ENCODE measurements around the gene JMJD6. TPM values are rescaled to one million over a fixed set of nuclear protein-coding genes. Genes with fewer than 3 reads are reported as not detected.
A peak's percentile ranks its signal among the peaks of the same experiment; 100 is the strongest.
"Not testable (repeated sequence)": the region's sequence is repeated elsewhere in the genome, so short reads cannot be mapped to it uniquely, and the experiment has no call there.

JMJD6 gene
- 82.5 and 86.3 TPM in 2 replicates for total RNA-seq

DNA sequence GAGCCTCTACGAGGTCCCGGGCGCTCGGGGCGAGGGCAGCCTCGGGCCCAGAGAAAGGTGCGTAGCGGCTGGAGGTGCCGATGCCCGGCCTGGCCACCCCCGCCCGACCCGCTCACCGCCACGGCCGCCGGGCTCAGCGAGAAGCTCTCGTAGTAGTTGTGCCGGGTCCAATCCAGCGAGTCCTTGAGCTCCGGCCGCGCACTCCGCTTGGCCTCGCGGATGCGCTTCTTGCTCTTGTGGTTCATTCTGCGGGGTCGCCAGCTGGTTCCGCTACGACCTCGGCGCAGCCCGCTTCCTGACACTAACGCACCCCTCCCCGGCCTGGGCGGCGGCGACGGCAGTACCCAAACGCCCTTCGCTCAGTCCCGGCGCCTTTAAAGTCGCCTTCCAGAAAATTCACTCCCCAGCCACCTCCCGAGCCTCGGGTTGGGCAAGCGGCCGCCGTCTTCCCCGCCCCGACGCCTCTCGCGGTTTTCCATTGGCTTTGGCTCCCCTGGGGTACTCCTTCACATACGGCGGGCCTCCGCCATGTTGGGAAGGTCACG is at the start of gene JMJD6:
TSS of gene JMJD6 (minus strand) at position 376 of the 545 bp plus-strand sequence. CDS start at position 245, 131 bp downstream.
- peaks cover 39% of the 10 kb centered on the region for H3K4me1 Mint-ChIP-seq
- peak; percentile 98 for DNase-seq
- H3K27me3 Mint-ChIP-seq = no peaks in the 10 kb centered on the region
- H3K36me3 Mint-ChIP-seq (ENCODE audit: low read depth) = peaks cover 55% of the 10 kb centered on the region
- H3K4me3 Mint-ChIP-seq = peak within 1 kb of the TSS; percentile 96
- H3K9me3 Mint-ChIP-seq = no peaks in the 10 kb centered on the region
- peak within 1 kb of the TSS; percentile 97 for H3K27ac Mint-ChIP-seq
- intact Hi-C loops (cut with micrococcal nuclease) = loop anchor here (1.0 to 5.0 kb wide), 3 partner anchors 11 to 414 kb away; partner anchors contain the start of genes SEC14L1 and SRSF2

DNA sequence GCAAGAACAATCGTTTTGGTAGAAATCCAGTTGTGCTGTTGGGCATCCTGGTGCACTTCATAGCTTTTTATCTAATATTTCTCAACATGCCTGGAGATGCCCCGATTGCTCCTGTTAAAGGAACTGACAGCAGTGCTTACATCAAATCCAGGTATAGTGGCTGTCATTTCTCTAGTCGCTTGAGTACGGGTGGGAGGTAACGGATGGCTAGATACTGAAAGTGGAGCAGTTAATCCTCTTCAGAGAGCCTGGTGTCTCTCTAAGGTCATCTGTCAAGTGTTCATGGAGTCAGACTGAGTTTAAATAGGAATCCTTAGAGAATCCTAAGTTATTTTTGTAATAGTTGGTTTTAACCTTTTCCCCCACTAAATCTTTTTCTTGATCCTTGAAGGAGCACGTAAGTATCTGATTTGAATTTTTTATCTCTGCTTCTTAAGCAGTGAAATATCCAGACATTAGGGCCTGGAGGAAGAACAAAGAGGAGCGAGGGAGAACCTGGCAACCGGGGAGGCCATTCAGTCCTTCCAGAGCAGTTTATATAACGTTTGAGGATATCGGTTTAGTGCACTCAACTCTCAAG is 48.7 kb upstream of the JMJD6 start:
- H3K27me3 Mint-ChIP-seq = no peaks in the 10 kb centered on the region
- peaks cover 20% of the 10 kb centered on the region for H3K4me1 Mint-ChIP-seq
- peaks cover 6% of the 10 kb centered on the region for H3K9me3 Mint-ChIP-seq
- no peak overlapping the region for H3K27ac Mint-ChIP-seq
- intact Hi-C loops (cut with micrococcal nuclease) = no loop called here
- DNase-seq = no peak
- peaks cover 51% of the 10 kb centered on the region for H3K36me3 Mint-ChIP-seq (ENCODE audit: low read depth)
- H3K4me3 Mint-ChIP-seq = no peak overlapping the region

DNA sequence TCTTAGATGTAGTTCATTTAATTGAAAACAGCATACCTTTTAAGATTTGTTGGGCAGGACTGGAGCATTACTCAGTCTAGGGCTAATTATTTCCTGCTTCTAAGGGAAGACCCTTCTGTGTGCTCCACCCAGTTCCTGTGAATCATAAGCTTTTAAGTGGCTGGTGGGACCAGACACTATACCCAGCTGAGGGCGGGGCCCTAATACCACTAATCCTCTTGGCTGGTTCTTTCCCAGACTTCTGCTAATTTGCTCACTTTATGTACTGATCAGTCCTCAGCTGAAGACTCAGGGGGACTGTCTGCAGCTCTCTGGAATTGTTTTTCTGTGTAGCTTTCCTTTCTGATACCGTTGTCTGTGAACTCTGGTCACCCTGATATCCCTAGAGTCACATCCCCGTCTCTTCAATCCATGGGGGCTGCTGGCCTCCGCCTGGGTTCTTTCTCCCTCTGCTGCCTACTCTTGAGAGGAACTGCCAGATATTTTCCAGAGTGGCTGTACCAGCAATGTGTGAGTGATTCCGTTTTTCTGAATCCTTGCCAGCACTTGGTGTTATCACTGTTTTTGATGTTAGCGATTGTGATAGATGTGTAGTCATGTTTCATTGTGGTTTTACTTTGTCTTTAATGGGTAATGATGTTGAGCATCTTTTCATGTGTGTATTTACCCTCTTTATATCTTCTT is 46.6 kb upstream of the JMJD6 start:
- intact Hi-C loops (cut with micrococcal nuclease) = no loop called here
- H3K9me3 Mint-ChIP-seq = peaks cover 6% of the 10 kb centered on the region
- peak overlapping the region; percentile 71 for H3K4me3 Mint-ChIP-seq
- no peaks in the 10 kb centered on the region for H3K27me3 Mint-ChIP-seq
- peak overlapping the region; percentile 82 for H3K27ac Mint-ChIP-seq
- peaks cover 52% of the 10 kb centered on the region for H3K36me3 Mint-ChIP-seq (ENCODE audit: low read depth)
- peak; percentile 74 for DNase-seq
- H3K4me1 Mint-ChIP-seq = peaks cover 20% of the 10 kb centered on the region

- Mint-ChIP-seq H3K27ac (no peak overlapping the region), H3K4me3 (no peak overlapping the region), H3K27me3 (no peaks in the 10 kb centered on the region), H3K36me3 (ENCODE audit: low read depth) (peaks cover 25% of the 10 kb centered on the region), H3K9me3 (no peaks in the 10 kb centered on the region), H3K4me1 (peaks cover 8% of the 10 kb centered on the region)
- DNase-seq = no peak
- intact Hi-C loops (cut with micrococcal nuclease) = no loop called here
Measured at GRCh38 chr17:76758570-76758969, 32.2 kb upstream of the JMJD6 start.

GRCh38 chr17:76757256-76757655 is 30.9 kb upstream of the JMJD6 start:
- intact Hi-C loops (cut with micrococcal nuclease) = no loop called here
- no peak overlapping the region for H3K4me3 Mint-ChIP-seq
- H3K27me3 Mint-ChIP-seq = no peaks in the 10 kb centered on the region
- peaks cover 18% of the 10 kb centered on the region for H3K4me1 Mint-ChIP-seq
- H3K27ac Mint-ChIP-seq = no peak overlapping the region
- DNase-seq = no peak
- H3K36me3 Mint-ChIP-seq (ENCODE audit: low read depth) = peaks cover 31% of the 10 kb centered on the region
- no peaks in the 10 kb centered on the region for H3K9me3 Mint-ChIP-seq

DNA sequence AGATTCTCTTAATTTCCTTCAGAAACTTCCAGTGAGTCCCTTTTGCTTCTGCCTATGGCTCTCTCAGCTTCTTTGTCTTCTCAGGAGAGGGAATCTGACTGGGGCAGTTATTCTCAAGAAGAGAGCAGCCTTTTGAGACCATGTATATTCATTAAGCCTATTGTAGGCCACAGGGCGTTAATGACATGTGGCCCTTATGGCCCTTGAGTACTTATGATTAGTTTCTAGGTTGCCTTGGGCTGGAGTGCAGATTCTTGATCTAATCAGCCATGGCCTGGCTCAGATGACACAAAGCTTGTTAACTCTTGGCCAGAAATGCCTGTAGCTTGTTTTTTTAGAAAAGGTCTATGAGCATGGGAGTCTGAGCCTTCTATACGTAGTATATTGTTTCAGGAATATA is 28.9 kb upstream of the JMJD6 start:
- H3K36me3 Mint-ChIP-seq (ENCODE audit: low read depth) = peaks cover 34% of the 10 kb centered on the region
- intact Hi-C loops (cut with micrococcal nuclease) = no loop called here
- H3K27me3 Mint-ChIP-seq = no peaks in the 10 kb centered on the region
- H3K4me3 Mint-ChIP-seq = no peak overlapping the region
- no peak for DNase-seq
- no peaks in the 10 kb centered on the region for H3K9me3 Mint-ChIP-seq
- H3K4me1 Mint-ChIP-seq = peaks cover 21% of the 10 kb centered on the region
- no peak overlapping the region for H3K27ac Mint-ChIP-seq

GRCh38 chr17:76753061-76753961 is 26.9 kb upstream of the JMJD6 start:
- peak overlapping the region; percentile 92 for H3K27ac Mint-ChIP-seq
- H3K4me1 Mint-ChIP-seq = peaks cover 23% of the 10 kb centered on the region
- H3K36me3 Mint-ChIP-seq (ENCODE audit: low read depth) = peaks cover 38% of the 10 kb centered on the region
- DNase-seq = peak; percentile 77
- H3K4me3 Mint-ChIP-seq = peak overlapping the region; percentile 89
- H3K27me3 Mint-ChIP-seq = no peaks in the 10 kb centered on the region
- no peaks in the 10 kb centered on the region for H3K9me3 Mint-ChIP-seq
- intact Hi-C loops (cut with micrococcal nuclease) = loop anchor here (2.0 kb wide), 1 partner anchor 15 kb away; the partner anchor contains the start of gene MFSD11

DNA sequence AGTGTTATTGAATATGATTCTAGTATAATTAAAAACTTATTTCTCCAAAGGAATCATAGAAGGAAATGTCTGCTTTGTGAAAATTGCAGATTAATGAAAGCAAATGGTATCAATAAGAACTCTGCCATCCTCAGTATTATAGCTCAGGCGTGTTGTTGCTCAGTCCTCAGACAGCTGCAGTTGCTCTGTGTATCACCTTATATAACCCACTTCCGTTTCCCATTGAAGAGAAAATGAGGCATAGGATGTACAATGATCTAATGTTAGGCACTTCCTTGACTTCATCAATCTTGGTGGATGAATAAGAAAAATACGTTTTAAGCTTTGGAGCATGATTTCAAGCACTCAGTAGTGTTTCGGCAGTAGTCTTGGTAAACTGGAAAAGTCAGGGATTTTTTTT is 25.6 kb upstream of the JMJD6 start:
- H3K9me3 Mint-ChIP-seq = no peaks in the 10 kb centered on the region
- H3K27ac Mint-ChIP-seq = peak overlapping the region; percentile 74
- peak overlapping the region; percentile 39 for H3K4me3 Mint-ChIP-seq
- intact Hi-C loops (cut with micrococcal nuclease) = loop anchor here (2.0 kb wide), 1 partner anchor 13 kb away; the partner anchor contains the start of gene MFSD11
- H3K27me3 Mint-ChIP-seq = no peaks in the 10 kb centered on the region
- H3K36me3 Mint-ChIP-seq (ENCODE audit: low read depth) = peaks cover 32% of the 10 kb centered on the region
- H3K4me1 Mint-ChIP-seq = peaks cover 20% of the 10 kb centered on the region
- peak; percentile 61 for DNase-seq

DNA sequence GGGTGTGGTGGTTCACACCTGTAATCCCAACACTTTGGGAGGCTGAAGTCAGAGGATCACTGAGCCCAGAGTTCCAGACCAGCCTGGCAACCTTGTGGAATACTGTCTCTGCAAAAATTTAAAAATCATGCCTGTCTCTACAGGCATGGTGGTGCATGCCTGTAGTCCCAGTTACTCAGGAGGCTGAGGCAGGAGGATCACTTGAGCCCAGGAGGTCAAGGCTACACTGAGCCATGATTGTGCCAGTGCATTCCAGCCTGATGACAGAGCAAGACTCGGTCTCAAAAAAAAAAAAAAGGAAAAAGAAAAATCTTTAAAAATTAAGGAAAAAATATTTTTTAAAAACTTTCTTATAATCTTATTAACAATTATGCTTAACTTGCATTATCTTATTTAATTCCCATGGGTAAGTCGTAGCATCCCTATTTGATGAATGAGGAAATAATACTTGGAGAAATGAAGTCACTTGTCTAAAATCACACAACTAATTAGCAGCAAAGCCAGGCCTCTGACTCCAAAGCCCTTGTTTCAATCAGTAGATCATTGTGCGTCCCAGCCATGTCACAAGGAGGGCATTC is 25.1 kb upstream of the JMJD6 start:
- no peaks in the 10 kb centered on the region for H3K9me3 Mint-ChIP-seq
- intact Hi-C loops (cut with micrococcal nuclease) = no loop called here
- H3K36me3 Mint-ChIP-seq (ENCODE audit: low read depth) = peaks cover 33% of the 10 kb centered on the region
- H3K4me1 Mint-ChIP-seq = peaks cover 19% of the 10 kb centered on the region
- no peak overlapping the region for H3K4me3 Mint-ChIP-seq
- no peaks in the 10 kb centered on the region for H3K27me3 Mint-ChIP-seq
- H3K27ac Mint-ChIP-seq = no peak overlapping the region
- no peak for DNase-seq

DNA sequence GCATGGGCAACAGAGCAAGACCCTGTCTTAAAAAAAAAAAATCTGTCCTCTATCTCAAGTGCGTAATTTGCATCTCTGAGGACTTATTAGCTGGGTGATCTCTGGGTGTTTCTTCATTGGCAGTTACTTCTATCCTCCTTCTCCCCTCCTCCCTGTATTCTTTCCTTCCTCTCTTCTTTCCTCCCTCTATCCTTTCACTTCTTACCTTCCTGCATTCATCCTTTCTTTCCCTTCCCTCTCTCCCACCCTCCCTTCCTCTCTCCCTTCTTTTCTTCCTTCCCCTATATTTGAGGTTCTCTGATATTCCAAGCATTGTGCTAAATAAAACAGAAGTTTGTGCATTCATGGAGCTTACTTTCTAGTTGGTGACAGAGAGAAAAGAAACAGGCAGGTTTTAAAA is 22.3 kb upstream of the JMJD6 start:
- no peaks in the 10 kb centered on the region for H3K27me3 Mint-ChIP-seq
- H3K27ac Mint-ChIP-seq = no peak overlapping the region
- no peak overlapping the region for H3K4me3 Mint-ChIP-seq
- peaks cover 20% of the 10 kb centered on the region for H3K4me1 Mint-ChIP-seq
- DNase-seq = no peak
- peaks cover 50% of the 10 kb centered on the region for H3K36me3 Mint-ChIP-seq (ENCODE audit: low read depth)
- intact Hi-C loops (cut with micrococcal nuclease) = no loop called here
- H3K9me3 Mint-ChIP-seq = no peaks in the 10 kb centered on the region

DNA sequence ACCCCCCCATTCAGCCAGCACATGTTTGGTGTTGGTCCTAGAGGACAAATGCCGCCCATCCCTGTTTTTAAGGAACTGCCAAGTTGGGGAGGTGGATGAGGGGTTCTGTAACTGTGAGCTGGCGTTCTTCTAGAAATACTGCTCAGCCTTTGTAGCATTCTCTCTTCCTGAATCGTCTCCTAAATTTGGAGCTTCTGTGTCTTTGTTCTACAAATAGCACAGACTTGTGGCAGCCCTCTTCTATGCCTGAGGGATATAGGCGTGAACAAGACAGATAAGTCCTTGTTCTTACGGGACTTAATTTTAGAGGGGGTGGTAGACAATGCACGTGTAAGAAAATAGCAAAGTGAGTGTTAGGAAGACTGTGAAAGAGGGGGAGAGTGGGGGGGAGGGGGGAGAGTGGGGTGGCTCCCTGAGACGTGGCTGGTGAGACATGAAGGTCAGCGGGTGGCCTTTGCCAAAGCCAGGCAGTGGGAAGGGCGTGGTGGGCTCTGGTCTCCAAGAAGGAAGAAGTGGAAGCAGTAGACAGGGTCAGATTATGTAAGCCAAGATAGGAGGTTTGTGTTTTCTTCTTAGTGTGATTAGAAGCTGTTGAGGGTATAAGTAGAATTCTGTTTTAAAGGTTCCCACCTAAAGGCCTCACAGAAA is 21.4 kb upstream of the JMJD6 start:
- Mint-ChIP-seq H3K27ac (no peak overlapping the region), H3K4me3 (no peak overlapping the region), H3K4me1 (peaks cover 12% of the 10 kb centered on the region), H3K27me3 (no peaks in the 10 kb centered on the region), H3K9me3 (no peaks in the 10 kb centered on the region), H3K36me3 (ENCODE audit: low read depth) (peaks cover 47% of the 10 kb centered on the region)
- DNase-seq = no peak
- intact Hi-C loops (cut with micrococcal nuclease) = no loop called here

- DNase-seq; intact Hi-C loops (cut with micrococcal nuclease); H3K9me3 Mint-ChIP-seq; H3K4me1 Mint-ChIP-seq; H3K27me3 Mint-ChIP-seq; H3K27ac Mint-ChIP-seq; H3K4me3 Mint-ChIP-seq: not testable (repeated sequence)
- peaks cover 49% of the 10 kb centered on the region for H3K36me3 Mint-ChIP-seq (ENCODE audit: low read depth)
Measured at GRCh38 chr17:76745785-76746184, 19.4 kb upstream of the JMJD6 start.

GRCh38 chr17:76744747-76745146 is 18.3 kb upstream of the JMJD6 start:
- DNase-seq = no peak
- peaks cover 45% of the 10 kb centered on the region for H3K36me3 Mint-ChIP-seq (ENCODE audit: low read depth)
- H3K4me3 Mint-ChIP-seq = no peak overlapping the region
- no peak overlapping the region for H3K27ac Mint-ChIP-seq
- H3K4me1 Mint-ChIP-seq = peaks cover 10% of the 10 kb centered on the region
- H3K9me3 Mint-ChIP-seq = no peaks in the 10 kb centered on the region
- H3K27me3 Mint-ChIP-seq = no peaks in the 10 kb centered on the region
- intact Hi-C loops (cut with micrococcal nuclease) = no loop called here
